HG02571 (cell line): Measurements from ENCODE around the gene UBE2O.

Source experiments
- ATAC-seq: cut with Tn5 transposase; IDR thresholded peaks from one replicate; pipeline ENCODE4 v1.9.1; 2021; ENCODE audit warnings: mild to moderate bottlenecking, moderate library complexity; ENCODE audit not compliant: unreplicated experiment

UBE2O gene

GRCh38 chr17:76468634-76469010, 15.7 kb upstream of the UBE2O start:
- no peak for ATAC-seq

- no peak for ATAC-seq
Measured at GRCh38 chr17:76467809-76468633, 15.1 kb upstream of the UBE2O start.

- ATAC-seq = no peak
Measured at GRCh38 chr17:76467366-76467765, 14.4 kb upstream of the UBE2O start, which contains the start of gene AANAT. Gene AANAT (plus strand): TSS chr17:76467603. CDS start chr17:76468747, 1,144 bp downstream.

GRCh38 chr17:76466775-76467130, 13.8 kb upstream of the UBE2O start:
- ATAC-seq = no peak

GRCh38 chr17:76462556-76463290, 9.8 kb upstream of the UBE2O start:
- ATAC-seq = no peak

GRCh38 chr17:76461765-76462555, 9.0 kb upstream of the UBE2O start:
- no peak for ATAC-seq

GRCh38 chr17:76459674-76460073, 6.7 kb upstream of the UBE2O start:
- ATAC-seq = no peak

GRCh38 chr17:76458580-76459490, 5.9 kb upstream of the UBE2O start:
- ATAC-seq = no peak

GRCh38 chr17:76453431-76453743, 435 bp upstream of the UBE2O start:
- ATAC-seq = no peak

- ATAC-seq = no peak
Measured at GRCh38 chr17:76452127-76452659, 759 bp downstream of the UBE2O start.

- no peak for ATAC-seq
Measured at GRCh38 chr17:76451506-76451905, 1.4 kb downstream of the UBE2O start.

GRCh38 chr17:76449126-76449525, 3.8 kb downstream of the UBE2O start:
- no peak for ATAC-seq

GRCh38 chr17:76447931-76448652, 4.9 kb downstream of the UBE2O start:
- no peak for ATAC-seq

- ATAC-seq = no peak
Measured at GRCh38 chr17:76446449-76447231, 6.3 kb downstream of the UBE2O start.

- ATAC-seq = no peak
Measured at GRCh38 chr17:76445697-76446448, 7.1 kb downstream of the UBE2O start.

- no peak for ATAC-seq
Measured at GRCh38 chr17:76444518-76445311, 8.2 kb downstream of the UBE2O start.
